Retina (tissue), 1 donor: ENCODE measurements around the gene SH3GLB1.
"Not testable (repeated sequence)": the region's sequence is repeated elsewhere in the genome, so short reads cannot be mapped to it uniquely, and the experiment has no call there.

Experiments
- DNase-seq: peaks from one replicate; pipeline ENCODE4 v3.0.0-alpha.2; 2016

SH3GLB1 gene

DNA sequence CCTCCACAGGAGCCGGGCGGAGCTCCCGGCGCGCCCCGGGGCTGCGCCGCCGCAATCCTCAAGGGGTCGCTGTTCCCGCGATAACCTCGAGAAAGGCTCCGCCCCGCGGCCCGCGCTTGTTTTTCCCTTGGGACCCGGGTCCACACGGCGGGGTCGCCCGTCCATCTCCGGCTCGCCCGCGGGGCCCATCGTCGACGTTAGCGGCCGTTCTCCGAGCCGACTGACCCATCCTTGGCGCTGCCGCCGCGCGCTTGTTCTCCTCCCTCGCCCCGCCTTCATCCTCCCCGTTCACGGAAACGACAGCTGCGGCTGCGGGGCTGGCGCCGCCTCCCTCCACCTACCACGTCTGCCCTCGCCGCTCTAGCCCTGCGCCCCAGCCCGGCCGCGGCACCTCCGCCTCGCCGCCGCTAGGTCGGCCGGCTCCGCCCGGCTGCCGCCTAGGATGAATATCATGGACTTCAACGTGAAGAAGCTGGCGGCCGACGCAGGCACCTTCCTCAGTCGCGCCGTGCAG, at the start of gene SH3GLB1:
SH3GLB1 (plus strand) TSS at position 119 of the 514 bp plus-strand sequence; CDS start at position 443, 324 bp downstream.
- peak; percentile 100 for DNase-seq

DNA sequence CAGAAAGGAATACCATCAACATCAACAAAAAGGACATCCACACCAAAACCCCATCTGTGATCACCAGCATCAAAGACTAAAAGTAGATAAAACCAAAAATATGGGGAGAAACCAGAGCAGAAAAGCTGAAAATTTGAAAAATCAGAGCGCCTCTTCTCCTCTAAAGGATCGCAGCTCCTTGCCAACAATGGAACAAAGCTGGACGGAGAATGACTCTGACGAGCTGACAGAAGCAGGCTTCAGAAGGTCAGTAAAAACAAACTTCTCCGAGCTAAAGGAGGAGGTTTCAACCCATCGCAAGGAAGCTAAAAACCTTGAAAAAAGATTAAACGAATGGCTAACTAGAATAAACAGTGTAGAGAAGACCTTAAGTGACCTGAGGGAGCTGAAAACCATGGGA, 46.0 kb upstream of the SH3GLB1 start:
- not testable (repeated sequence) for DNase-seq

DNA sequence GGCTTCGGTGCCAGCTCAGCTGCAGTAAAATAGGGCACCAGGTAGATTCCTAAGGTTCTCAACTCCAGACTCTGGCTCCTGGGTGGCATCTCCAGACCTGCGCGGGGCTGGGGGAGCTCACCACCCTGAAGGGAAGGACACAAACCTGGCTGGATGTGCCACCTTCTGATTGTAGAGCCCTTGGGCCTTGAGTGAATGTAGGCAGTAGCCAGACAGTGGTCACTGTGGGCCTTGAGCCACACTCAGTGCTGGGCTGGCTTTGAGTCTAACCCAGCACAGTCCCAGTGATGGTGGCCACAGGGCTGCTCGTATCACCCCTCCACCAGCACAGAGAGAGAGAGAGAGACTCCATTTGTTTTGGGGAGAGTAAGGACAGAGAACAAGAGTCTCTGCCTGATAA, 38.0 kb upstream of the SH3GLB1 start:
- DNase-seq: no peak

DNA sequence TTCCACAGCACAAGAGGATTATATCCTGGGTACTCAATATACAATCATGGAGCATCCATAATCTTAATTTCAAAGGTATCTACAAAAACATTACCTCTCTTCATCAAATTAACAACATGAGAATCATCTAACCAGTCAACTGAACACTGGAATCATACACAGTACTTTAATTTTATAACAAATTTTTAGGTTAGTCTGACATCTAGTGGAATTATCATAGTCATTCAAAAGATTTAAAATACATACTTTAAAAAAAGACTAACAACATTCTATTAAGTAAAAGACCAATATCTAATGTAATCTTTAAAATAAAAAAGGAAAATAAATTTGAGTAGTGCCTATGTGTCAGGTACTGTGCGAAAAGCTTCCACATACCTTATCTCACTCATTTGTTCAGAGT, 16.8 kb upstream of the SH3GLB1 start:
- DNase-seq: no peak

DNA sequence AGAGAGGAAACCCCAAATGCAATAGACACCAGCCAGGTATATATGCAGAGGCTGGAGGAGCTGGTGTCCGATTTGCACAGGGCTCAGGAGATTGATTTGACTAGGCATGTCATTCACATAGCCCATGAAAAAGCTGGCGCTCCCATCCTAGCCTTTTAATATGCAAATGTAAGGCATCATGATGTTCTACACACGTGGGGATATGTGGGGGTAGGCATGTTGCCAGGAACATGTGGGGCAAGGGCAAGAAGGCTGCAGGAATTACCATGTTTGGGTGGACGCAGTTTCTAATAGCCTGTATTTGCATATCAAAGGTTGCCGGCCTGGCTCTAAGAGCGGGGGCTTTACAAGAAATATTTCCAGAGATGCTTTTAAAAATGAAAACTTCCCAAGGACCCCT, 11.7 kb upstream of the SH3GLB1 start:
- no peak for DNase-seq

DNA sequence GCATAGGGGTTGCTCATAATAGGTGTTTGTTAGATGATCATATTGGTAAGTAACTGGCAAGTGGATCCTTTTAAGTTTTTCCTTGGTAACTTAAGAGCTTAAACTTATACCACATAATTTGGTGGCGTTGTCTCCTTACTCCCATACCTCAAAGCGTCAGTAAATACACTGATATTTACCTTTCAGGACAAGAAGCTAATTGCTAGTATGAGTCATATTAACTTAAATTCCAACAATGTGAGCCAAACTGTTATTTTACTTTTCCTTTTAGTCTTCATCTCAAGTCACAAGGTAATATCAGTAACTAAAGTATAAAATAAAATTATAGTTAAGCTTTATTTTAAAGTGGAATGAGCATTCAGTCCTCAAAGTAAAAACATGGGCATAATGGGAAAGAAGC, 9.0 kb upstream of the SH3GLB1 start:
- no peak for DNase-seq

DNA sequence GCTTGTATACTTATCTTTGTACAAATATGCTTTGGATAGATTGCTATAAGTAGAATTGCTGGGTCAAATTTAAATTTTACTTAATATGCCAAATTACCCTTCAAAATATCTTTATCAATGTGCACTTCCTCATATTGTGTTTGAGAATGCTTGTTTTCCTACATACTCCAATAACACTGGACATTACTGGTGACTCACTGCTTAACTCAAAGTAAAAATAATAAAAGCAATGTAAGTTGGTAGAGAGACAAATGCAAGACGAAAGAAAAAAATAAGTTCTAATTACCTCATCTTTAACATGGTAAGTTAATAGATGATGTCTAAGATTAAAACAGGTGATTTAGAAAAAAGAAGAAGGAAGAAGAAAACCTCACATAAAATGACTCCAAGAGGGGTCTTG, 7.9 kb upstream of the SH3GLB1 start:
- DNase-seq: no peak

DNA sequence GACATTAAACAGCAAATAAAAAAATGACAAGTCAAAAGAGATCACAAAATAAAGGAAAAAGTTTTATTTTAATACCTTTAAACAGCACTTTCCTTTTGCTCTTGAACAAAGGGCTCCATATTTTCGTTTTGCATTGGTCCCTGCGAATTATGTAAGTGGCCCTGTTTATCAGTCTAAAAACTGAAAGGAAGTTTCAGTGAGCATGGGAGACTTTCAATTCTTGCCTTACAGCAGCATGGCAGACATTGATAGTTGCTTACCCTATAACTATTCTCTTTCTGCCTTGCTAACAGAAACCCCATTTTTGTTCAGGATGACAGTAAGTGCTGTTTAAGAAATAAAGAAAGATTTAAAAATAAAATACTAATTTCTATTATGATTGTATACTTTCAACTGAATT, 5.2 kb upstream of the SH3GLB1 start:
- DNase-seq: no peak

DNA sequence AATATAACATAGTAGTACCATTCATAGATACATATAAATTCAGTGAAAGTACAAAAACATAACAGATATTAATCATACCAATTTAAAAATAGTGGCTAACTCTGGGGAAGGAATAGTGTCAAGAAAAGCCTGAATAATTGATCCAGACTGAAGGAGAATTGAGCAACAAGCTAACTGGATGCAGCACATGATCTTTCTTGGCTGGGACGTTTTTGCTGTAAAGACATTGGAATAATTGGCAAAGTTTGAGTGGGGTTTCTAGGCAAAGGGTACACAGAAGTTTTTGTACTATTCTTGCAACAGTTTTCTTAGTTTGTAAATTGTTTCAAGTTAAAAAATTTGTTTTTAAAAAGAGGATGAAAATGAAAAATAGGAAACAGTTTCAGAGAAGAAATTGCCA, 2.6 kb upstream of the SH3GLB1 start:
- DNase-seq: no peak

DNA sequence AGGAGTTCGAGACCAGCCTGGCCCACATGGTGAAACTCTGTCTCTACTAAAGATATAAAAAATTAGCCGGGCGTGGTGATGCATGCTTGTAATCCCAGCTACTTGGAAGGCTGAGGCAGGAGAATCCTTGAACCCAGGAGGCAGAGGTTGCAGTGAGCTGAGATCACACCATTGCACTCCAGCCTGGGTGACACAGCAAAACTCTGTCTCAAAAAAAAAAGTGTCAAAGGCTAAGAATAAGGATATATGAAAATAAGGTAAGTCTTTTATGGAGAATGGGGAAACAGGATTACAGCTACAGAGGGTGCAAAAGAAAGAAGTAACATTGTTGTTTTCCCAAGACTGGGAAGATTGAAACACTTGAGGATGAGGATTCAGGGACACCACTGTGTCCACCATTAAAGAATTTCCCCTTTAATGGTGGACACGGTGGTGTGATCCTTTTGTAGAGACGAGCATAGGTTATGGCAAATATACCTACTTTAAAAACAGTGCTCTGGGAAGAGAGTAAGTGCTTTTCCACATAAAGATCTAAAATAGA, 1.4 kb upstream of the SH3GLB1 start:
- not testable (repeated sequence) for DNase-seq

DNA sequence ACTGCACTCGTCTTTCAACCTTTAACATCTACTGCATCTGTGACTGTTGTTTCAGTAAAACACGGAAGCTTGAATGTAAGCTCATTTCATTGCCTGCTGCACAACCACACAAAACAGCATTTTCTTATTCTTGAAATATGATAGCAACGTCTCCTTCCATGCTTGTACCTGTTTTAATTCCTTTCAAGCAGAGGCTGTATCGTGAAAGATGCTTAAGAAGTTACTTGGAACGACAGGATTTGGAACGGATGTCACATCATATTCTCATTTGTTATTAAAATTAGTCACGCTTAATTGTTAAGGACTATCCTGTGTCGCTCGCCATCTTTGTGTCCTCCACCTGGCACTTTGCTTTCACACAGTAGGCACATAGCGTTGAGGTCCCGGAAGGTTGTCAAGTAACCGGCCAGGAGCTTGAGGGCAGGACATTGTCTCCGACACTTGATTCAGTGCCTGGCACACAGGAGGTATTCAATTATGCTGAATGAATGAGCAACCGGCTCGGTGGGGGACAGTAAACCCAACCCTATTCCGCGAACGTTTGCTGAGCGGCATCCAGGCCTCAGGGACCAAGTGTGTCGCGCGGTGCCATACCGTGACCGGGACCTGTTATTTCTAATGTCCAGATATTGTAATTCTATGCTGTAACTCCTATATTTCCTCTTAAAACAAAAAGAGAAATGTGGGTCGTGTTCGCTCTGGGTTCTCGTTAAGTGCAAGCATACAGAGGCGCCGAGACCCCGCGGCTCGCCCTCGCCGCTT, 499 bp upstream of the SH3GLB1 start:
- no peak for DNase-seq

DNA sequence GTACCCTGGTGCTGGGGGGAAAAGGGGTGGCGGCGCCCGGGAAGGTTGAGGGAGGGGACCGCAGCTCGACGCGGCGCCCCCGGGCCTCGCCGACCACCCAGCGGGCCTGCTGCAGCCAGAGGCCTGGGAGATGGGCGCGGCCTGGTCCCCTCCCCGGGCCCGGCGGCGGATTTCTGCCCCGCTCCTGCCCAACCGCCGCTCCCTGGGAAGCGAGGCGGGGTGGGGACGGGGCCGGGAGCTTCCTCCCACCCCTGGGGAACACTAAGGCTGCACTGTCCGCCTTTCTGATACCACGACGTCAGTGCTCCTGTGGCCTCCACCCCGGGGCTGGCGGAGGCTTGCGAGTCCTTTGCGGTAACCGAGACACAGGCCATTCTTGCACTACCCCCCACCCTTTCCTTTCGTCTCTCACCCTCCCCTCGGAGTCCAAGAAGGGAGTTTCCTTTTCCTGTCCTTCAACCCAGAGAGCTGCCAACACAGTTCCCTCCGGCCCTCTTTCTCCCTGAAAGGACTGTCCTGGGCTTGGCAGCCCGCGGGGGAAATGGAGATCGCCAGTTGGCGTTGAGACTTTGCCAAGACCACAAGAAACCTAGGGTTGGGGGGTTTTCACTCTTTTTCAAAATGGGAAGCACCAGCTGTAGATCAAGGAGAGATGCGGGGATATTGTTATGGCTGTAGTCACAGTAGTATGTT, 742 bp downstream of the SH3GLB1 start:
- DNase-seq: peak; percentile 93

DNA sequence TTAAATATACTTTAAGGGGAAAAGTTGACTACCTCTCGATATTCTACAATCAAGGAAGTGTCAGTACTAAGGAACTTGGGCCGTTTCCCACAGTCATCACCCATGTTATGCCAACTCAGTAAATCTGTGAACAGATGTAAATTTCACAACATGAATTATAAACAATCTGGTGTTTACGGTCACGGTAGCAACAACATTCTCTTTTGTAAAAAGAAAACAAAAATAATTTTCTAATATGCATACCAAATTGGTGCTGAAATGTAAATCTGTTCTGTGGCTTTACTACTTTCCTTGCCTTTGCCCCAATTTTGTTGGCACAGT, 1.2 kb downstream of the SH3GLB1 start:
- DNase-seq: peak; percentile 9

DNA sequence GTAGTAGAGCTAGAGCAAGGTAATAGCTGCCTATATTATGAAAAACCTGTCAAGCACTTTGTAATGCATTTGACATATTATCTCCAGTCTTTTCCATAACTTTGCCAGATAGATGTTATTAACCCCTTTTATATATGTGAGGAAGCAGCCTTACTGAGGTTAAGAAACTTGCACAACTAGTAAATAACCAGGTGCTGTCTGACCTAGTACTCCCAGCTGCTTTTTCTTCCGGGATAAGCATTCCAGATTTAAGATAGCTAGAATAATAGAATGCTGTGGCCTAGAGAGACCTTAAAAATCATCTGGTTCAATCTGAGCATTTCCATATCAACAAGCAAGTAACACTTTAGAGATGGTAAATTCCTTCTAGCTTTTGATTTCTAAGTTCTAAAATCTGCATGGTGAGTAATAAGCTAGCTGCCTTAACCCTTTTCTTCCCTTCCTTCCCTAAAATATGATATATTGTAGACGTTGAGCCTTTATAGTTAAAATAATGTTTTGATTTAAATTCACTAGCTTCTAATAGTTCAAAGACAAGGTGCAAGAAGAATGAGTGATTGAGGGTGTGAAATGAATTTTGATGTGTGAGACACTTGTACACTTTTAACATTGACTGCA, 1.8 kb downstream of the SH3GLB1 start:
- DNase-seq: no peak

DNA sequence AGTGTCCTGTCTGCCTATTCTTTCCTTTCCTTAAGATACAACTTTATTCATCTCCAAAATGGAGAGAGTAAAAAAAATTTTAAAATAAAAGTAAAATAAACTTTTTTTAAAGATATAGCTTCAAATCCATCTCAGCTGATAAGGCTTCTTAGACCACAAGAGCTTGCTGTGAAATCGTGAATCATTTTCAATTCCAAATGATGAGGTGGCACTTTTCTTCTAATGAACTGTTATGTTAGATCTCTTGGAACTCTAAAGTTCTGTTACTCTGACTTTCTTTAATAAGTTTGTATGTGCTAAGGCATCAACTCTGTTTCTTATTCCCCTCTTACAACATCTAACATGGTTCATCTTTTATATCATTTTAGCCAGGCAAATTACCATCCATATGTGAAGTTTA, 4.5 kb downstream of the SH3GLB1 start:
- DNase-seq: no peak

DNA sequence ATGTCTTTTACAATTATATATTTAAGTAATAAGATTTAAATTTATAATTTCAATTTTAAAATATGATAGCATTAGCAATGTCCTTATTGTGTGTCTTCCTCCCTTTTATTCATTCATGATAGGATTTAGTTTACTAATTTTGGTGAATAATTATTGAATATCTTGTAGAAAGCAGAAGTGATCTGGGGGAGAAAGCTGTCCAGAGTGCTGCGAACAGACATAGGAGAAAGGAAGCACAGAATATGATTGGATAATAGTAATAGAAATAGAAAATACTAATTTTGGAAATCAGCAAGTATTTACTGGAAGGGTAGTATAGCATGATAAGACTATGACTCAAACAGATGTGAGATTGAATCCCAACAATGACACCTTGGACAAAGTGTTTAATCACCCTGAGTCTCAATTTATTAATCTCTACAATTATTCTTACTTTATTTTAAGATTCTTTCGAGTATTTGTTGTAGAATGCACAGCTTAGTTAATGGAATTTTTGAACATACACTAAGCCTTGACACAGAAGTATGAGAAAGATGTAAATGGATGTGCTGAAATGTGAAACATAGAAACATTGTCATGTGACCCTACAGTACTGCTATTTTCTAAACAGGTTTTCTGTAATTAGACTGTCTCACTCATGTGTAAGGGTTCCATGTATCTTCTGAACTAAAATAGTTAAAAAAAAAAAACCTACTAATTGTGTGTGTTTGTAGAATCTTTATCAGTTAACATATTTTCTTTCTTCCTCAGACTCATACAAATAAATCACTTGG, 7.9 kb downstream of the SH3GLB1 start:
- no peak for DNase-seq

DNA sequence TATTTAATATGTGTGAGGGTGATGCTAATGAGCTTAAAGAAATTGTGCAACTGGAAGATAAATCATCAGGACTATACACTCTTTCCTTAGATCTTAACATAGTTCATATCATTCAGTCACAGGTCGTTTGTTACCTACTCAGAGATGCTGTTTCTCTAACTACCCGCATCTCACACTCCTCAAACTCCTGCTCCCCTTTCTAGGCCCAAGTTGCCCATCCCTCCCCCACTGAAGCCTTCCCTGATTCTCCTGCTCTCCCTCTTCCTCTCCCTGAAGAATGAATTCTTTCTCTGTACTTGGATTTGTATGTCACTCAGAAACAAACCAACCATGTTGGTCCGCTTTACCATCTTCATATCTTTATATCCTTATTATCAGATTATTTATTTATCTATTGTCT, 9.1 kb downstream of the SH3GLB1 start:
- DNase-seq: no peak

DNA sequence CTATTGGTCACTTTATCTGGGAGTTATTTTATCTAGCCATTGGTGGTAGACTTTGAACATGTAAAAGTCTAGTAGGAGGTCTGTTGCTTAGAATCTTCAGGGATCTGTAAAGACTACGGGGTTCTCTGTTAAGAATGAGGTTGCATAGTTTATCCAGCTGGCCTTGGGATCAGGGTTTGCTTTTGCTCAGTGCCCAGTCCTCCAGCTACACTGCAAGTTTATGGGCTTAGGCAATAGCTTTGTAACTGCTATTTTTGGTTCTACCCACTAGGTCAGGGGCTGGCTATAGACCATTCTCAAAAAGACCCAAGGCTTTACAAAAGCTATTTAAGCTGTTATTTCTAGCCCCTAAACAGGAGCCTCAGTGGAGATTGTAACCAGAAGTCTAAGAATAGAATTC, 9.8 kb downstream of the SH3GLB1 start:
- DNase-seq: no peak

DNA sequence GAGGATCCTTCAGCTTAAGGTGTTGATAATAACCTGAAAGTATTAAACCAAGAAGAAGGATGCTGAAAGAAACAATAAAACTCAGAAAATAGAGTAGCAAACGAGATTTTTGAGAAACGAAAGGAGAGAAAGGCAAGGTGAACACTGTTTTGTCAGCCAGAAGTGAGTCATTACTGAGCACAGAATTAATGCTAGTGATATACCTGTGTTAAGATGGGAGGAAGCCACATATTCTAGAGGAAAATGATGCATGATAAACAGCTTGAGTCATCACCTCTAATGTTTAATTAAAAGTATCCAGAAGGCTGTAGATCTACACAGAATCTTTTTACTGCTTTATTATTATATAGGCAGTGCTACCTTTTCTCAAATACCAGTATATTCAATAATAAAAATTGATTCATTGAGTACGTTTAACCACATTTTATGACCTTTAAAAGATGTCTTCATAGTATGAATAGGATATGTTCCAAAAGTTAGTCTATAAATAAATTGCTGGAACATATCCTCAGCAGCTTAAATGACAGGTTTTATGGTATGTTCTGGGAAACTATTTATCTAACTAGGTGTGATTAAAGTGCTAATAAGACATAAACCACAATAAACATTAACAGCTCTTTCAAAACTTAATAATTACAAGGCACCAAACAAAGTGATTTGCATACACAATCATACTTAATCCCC, 10.3 kb downstream of the SH3GLB1 start:
- no peak for DNase-seq

DNA sequence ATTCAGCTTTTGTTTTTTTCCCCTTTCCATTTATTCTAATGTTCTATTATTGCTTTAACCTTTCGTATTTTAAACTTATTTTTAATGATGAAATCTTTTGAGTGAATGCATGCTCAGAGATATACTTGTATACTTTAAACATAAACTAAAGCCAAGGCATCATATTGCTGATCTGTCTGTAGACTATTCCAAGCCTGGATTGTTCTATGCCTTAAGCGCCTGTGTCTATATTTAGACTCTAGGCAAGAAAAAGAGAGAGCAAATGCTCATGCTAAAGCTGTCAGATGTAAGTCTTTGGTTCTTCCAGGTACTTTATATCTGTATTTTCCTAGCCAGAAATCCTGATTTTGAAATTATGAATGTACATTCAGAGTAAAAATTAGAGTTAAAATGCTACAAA, 14.4 kb downstream of the SH3GLB1 start:
- DNase-seq: no peak

DNA sequence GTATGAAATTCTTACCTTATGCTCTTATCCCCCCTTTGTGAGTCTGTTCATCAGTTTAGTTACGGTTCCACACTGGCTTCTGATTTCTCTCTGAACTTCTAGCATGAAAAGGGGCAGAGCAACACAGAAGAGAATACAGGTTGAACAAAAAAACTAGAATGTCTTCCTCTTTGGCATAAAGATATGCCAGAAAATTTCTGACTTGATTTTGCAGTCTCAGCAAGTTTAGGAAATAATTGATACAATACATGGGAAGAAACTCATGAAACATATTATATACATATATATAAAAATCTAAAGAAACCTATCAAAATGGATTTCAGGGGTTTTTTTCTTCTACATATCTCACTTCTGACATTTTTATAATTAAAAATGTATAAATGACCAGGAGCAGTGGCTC, 27.0 kb downstream of the SH3GLB1 start:
- DNase-seq: no peak

DNA sequence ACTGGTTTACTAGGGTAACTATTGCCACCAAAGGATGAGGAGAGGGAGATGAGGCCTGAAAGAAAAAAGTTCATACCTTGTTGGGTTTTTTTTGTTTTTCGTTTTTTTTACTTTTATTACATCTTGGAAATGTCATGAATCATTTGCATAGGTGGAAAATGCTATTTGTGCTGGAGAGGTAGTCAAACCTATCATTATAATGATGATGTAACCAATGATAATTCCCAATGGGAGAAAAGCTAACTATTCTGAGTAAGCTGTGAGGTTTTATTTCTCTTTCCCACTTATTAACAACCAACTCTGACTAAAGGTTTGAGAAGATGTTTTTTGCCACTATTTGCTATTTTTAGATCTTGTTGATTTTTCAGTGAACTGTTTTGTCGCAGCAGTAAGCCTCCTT, 29.0 kb downstream of the SH3GLB1 start:
- DNase-seq: no peak
